GM21381 (cell line): Measurements from ENCODE around the gene GALNT18.

Experiments used
- ATAC-seq: cut with Tn5 transposase; IDR thresholded peaks from one replicate; pipeline ENCODE4 v1.9.1; 2021; ENCODE audit warnings: mild to moderate bottlenecking, moderate library complexity; ENCODE audit not compliant: unreplicated experiment

GALNT18 gene

DNA sequence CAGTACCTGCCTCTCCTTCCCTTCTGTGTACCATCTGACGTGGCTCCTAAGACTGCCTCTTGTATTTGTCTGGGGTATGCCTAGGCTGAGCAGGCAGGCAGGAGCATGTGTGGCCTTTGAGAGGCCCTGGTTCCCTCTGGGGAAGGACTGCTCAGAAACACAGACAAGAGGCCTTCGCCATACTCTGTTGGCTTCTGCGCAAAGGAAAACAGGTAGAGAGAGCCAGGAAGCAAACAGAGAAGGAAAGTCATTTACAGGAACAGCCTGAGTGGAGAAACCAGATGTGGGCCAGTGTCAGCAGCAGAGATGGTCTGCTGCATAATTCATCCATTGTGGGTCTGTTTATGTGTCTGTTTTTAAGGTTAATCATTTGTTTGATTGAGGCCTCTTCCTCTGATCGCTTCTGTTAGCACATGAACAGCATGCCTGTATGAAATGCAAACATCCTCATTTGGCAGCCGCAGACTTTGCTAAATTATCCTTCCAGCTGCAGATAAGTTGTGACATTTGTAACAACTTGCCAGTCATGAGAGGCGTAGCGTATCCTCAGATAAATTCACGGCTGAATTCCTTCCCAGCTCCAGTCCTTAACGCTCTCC is 119.4 kb downstream of the GALNT18 start:
- ATAC-seq = no peak

DNA sequence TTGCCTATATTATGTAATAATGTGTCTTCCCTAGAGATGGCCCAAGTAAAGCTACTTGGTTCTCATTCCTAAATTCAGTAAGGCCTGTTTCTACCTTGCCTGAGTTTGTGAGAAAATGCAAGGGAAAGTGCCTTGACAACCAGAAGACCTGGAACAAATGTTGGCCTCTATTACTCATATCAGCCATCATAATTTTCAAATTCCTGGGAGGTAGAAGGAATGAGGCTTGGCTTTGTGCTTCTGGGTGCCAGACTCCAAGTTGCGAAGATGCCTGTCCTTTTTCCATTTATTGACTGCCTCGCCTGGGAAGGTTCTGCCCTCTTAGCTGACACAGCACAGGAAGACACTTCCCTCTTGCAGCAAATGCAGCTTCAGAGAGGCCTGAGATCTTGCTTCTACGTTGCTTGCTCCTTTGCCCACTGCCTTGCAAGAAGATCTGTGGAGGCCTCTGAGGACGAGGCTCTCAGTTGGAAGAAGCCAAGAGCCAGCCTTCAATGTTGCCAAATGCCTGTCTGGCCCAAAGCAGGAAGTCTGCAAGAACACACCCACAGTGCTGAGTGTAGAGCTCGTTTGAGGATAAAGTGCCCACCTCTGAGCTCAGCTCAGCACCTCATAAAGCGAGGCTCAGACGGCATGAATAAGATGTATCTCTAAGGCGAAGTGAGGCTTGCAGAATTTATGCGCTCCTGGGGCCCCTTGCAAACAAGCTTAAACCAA is 120.1 kb downstream of the GALNT18 start:
- no peak for ATAC-seq

DNA sequence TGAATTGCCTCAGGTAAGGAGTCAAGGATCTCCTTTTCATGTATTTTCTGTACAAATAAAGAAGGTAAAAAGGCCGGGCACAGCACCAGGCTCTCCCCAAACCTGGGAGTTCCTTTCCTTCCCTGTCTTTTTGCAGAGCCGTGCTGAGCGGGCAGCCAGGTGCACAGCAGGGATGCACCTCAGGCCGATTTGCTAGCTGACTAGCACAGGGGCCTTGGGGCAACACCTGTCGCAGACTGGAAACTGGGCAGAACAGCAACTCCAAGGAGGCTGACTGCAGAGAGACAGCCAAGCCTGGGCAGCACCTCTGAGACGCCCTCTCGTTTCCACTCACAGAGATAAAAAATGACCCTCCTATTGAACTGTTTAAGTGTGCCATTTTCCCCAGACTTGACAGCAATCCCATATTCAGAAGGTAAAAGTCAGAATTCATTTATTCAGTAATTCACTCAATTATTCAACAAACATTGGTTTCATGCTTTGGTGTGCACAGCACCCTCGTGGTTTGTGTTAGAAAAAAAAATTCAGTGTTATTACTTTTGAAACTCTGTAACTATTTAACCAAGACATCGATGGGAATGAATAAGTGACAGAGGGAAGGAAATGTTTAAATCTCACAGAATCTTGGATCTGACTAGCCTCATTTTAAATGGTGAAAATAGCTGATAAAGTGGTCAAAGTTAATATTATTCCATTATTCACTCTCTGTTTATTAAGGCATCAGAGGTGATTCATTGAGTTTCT is 120.9 kb downstream of the GALNT18 start:
- ATAC-seq = no peak

DNA sequence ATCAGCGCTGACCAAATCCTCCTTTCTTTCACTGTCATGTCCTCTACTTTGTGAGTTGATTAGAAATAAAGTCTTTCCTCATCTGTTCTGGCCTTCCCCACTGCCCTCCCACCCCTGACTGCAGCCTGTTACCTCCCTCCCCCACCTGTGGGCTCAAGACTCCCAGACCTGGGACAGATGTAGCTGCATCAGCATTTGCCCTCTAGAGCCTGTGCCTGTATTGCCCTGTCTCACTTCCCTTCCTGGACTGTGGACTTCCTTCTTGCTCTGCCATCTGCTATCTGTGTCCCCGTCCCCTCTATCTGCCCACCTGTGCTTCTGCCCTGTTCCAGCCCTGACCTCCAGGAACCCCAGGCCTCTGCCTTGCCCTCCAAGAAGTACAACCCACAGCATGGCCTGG is 122.5 kb downstream of the GALNT18 start:
- ATAC-seq = no peak

DNA sequence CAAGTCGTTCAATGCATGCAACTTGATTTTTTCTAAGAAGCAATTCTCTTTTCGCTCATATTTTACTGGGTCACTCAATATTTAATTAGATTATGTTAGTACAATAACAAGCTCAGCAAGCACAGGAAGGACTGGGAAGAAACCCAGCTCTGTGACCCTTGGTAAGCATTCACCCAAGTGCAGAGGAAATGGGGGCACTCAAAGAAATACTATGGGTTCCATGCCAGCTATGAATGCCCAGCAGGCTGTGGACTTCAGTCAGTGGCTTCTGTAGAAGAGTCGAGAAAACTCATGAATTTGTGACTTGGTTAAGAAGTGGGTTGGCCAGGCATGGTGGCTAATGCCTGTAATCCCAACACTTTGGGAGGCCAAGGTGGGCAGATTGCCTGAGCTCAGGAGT is 123.6 kb downstream of the GALNT18 start:
- ATAC-seq = no peak

DNA sequence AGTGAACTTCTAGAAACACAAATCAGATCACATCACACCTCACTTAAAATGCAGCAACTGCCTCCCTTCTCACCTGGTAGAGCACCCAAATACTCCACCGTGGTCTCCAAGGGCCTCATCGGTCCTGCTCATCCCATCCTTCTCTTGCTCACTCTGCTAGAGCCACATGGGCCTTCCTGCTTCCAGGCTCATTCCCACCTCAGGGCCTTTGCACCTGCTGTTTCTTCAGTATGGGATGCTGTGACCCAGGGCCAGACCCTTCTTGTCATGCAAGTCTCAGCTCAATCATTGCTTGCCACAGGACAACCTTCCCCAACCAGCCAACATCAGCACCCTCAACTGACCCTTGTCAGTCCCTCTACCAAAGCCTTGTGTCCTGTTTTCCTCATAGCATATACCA is 124.9 kb downstream of the GALNT18 start:
- ATAC-seq = no peak

DNA sequence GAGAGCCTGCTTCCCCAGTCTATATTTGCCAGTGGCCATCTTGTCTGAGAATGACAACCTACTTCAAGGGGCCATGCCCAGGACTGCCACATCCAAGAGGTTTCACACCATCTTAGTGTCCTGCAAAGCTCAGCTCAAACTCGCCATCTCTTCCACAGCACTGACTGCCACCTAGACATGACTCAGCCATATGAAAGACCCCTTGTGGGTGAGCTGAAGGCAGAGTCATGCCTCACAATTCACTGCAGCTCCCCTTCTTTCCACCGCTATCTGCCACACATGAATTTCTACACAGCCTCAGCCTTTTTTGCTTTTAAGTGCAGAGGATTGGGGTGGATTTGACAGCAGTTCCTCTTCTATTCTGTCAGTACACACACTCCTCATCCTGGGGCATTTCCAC is 127.5 kb downstream of the GALNT18 start:
- ATAC-seq = no peak

DNA sequence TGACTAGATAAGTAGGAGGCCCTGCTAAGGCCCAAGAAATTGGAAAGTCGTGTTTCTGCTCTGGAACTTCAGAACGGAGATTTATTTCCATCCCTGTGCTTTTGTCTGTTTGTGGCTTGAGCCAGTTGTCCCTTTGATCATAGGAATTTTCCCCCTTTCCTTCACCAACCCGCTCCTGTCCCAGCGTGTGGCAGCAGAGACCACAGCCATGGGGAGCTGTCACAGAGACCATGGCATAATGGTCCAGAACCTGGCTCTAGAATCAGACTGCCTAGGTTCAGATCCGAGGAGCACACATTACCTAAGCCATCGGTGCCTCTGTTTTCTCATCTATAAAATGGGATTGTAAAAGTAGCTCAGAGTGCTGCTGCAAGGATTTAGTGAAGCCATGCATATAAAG is 128.1 kb downstream of the GALNT18 start:
- no peak for ATAC-seq

DNA sequence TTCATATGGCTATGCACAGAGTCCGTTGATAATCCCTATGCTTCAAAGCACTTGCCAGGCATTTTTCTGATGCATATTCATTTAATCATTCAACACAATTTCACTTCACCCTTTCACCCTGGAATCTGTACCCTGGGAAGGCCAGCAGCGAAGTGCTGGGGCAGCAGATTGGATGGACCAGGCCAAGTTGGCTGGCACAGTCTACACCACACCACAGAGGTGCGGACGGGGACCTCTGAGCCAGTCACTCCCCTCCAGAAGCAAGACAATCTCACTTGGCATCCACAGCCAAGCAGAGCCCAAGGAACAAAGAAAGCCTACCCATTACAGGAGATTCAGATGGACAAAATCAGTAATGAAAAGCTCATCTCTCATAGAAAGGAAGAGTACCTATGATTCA is 130.2 kb downstream of the GALNT18 start:
- no peak for ATAC-seq

DNA sequence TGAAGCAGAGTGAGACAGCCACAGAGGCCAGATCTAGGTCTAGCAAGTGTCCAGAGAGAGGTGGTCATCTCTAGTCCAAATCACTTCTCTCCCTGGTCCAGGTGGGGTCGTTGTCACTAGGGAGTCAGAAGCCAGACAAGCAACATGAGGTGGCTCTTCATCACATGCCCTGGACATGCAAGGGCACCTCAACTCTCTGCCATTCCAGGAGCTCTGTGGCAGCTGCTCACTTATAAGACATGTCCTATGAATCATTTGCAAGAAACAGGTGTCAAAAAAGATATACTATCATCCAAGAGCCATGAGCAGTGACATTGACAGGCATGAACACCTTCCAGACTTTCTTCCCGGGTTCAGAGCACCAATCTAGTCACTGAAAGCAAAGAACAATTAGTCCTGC is 130.8 kb downstream of the GALNT18 start:
- ATAC-seq = no peak

DNA sequence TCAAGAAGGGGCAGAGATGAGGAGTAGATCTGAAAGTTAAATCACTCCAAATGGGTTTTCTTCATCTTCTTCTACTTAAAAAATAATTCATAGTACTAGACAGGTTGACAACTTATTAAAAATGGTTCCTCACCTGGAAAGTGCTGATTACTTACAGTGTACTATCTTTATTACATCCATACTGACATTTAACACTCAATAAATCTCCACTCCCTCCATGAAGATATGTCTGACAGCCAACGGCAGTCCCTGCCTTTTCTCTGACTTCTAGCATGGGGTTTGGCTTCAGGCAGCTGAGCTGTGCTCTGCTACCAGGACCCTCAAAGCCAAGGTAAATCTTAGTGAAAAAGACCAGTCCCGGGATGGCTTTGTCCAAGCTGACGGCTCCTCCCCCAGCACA is 135.4 kb downstream of the GALNT18 start:
- no peak for ATAC-seq

DNA sequence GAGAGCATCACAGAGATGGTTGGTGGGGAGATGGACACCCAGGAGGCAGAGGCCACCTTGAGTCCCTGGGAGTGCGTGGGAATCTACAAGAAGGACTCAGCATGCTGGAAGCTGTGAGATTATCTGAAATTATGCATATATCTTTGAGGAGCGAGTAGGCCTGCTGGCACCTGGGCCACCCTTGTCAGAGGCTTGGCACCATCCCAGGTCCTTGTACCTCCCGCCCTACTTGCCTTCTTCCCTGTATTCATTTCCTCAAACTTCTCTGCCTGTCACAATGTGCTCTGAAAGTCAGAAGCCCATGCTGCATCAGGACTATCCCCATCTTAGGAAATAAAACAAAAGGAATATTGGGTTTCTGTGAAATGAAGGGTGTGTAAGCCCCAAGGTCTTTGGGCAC is 135.8 kb downstream of the GALNT18 start:
- no peak for ATAC-seq

DNA sequence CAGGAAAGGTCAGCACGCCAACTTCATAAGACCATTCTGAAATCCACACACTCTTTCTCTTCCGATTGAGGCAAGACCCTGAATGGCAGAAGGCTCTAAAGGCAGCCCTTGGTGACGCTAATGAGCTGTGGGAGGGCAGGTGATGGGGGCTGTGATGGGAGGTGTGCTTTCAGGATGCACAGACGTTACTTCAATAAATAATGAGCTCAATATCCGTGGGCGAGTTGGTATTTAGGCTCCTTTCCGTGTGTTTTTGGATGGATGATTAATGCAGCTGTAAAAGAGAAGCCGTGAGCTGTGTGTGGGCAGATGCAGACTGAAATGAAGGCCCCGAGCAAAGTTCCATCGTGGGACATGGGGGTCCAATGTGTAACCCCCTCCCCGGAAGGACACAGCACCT is 138.2 kb downstream of the GALNT18 start:
- ATAC-seq = no peak

DNA sequence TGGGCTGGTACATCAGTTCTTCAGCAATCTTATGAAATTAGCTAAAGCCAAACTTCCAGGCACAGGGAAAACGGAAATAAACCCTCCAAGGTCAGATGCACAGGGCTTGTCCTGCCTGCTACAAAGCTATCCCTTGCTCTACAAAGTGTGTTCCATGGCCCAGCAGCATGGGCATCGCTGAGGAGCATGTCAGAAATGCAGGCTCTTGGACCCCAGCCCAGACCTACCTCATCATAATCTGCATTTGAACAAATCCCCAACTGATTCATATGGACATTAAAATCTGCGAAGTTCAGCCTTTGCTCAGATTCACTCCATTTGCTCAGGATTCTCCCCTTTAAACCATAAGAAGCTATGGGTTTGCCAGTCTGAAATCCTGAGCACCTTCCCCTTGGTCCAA is 139.1 kb downstream of the GALNT18 start:
- no peak for ATAC-seq

DNA sequence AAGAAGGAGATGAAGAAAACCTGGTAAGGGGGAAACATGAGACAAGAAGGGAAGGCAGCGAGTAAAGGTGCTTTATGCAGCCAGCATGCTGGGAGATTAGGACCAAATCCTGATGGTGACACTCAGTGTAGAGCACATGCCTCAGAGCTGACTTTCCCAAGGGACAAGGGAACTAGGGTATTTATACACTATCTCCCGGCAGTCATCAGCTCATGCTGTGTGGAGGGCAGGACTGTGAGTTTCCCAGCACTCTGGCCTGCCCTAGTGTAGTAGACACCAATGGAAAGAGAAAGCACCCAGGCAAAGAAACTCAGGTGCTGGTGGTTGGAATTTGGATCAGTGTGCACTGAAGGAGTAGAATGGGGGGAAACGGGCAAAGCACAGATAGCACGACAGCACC is 140.4 kb downstream of the GALNT18 start:
- ATAC-seq = no peak

DNA sequence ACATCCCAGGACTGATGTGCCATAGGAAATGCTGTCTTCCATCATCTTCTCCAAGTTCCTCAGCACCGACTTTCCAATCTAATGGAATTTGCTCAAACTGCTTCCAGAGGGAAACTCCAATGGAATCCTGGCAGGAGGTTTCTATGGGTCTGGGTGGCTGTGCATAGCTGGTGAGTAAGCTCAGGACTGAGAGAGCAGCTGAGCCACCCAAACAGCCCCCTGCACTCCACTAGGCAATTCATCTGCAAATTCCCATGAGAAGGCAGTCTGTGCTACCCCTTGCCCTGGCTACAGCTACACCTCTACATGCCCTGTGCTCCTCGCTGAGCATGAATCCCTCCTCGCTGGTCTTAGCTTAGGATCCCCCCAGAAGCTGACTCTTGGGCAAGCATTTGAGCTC is 140.8 kb downstream of the GALNT18 start:
- ATAC-seq = no peak

DNA sequence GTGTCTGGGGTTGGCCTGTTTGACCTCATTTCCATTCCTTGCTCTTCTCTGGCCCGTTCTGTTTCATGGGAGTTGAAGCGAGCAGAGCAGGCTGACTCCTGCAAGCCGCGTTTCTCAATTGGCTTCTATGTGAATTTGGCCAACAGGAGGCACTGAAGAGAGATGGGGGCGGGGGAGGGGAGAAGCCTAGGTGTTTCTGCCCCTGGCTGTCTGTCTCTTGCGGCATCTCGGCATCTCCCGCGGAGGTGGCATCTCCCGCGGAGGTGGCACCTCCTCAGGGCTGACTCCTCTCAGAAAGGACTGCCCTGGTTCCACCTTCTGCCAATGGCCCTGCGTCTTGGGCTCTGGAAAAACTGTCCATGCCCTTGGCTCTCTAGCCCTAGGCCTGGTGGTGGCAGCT is 143.1 kb downstream of the GALNT18 start:
- no peak for ATAC-seq

DNA sequence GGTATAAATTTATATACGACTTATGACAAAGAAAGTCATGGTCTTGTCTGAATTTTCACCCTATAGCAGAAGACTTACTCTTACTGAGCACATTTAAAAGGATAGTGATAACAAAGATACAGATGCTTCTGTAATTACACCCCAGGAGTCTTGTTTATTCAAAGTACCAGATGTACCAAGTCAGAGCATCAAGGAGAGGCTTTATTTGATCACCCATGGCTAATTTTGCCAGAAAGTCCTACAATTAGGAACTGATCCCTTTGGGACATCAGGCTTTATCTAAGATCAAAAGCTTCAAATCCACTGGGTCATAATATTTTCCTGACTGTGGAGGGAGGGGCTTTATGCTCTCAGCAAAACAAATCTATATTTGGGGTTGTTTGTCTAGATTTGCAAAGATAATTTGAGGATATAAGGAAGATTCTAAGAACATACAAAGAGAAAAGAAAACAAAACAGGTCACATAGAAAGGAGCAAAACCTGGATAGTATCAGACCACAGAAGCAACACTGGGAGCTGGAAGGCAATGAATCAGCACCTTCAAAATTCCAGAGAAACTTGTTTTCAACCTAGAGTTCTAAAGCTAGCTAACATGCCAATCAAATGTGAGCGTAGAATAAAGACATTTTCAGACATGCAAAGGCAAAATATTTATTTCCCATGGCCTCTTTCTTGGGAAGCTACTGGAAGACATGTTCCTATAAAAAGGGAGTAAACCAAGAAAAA is 143.9 kb downstream of the GALNT18 start:
- ATAC-seq = no peak

DNA sequence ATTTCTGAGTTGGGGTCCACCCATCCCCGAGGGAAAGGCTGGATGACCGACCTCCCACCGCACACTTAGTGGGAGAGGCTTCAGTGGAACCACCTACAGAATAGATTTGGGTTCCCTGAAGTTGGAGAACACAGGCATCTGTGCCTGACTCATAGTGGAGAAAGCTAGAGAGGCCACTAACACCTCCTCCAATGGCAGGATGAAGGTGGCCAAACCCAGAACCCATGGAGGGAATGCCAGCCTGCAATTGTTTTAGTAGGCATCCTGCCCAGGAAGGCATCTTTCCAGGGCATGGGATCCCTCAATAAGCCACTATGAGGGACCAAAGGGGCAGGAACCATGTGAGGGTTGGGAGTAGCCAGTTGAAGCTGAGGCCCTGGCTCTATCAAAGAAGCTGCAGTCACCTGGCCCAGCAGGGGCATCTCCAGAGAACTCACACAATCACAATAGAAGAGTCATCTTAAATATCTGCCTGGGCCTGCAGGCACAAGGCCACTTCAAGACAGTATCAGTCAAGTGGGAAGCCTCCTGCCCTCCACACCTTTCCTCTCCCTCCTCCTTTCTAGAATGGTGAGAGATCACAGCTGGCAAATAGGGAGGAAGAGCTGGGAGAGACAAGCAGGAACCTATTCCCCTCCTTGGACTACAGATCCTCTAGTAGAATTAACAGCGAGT is 144.7 kb downstream of the GALNT18 start:
- ATAC-seq = no peak

DNA sequence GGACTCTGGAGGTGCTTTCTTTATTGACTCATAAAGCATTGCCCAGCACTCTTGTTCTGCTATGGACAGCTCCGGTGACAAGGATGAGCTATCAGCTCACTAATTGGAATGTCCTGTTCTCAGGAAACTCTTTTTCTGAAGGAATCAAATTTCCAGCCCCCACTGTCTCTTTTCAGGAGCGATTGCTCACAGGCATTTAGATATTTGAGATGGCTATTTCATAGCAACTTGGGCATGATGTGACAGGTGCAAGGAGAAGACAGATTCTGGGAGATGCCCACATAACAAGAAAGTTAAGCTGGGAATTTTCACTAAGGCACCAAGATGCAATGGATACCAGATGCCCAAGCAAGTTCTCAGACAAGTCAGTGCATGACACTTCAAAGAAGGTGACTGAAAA is 145.3 kb downstream of the GALNT18 start:
- no peak for ATAC-seq

DNA sequence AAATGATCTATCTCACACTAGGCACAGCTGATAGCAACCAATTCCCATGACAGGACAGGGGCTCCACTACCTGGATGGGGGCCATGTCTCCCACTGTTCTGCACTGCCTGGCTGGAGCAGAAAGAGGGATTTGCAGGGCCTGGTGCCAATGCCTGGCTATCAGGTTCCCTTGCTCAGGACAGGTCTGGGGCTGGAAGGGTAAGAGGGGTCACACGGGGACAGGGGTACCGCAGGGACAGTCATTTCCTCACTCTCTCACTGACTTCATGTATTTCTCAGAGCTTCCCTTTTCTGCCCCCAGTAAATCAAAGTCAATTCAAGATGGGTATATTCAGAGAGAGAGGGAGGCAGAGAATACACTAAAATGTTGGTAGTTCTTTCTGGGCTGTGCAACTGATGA is 149.7 kb downstream of the GALNT18 start:
- no peak for ATAC-seq
